Measurements from ENCODE around the gene KIF6.
"Not testable (repeated sequence)": the region's sequence is repeated elsewhere in the genome, so short reads cannot be mapped to it uniquely, and the experiment has no call there.

Gene KIF6

GRCh38 chr6:39488255-39488879 is 236.8 kb downstream of the KIF6 start:
- H3K4me1 ChIP-seq (ENCODE audit: control insufficient read depth, insufficient read depth, low read length): no peaks in the 10 kb centered on the region
- H3K36me3 ChIP-seq (ENCODE audit: insufficient read depth, low read length): no peaks in the 10 kb centered on the region
- H3K9me3 ChIP-seq (replicated peaks; ENCODE audit: low read length): no peaks in the 10 kb centered on the region
- H3K27me3 ChIP-seq (ENCODE audit: control insufficient read depth, insufficient read depth, low read length): no peaks in the 10 kb centered on the region
- no peak overlapping the region for H3K4me2 ChIP-seq (ENCODE audit: low read length)
- H3K9ac ChIP-seq (ENCODE audit: low read depth, low read length): no peak overlapping the region
- H3K4me3 ChIP-seq (ENCODE audit: low read length): no peak overlapping the region

GRCh38 chr6:39484276-39484675 is 240.9 kb downstream of the KIF6 start:
- no peaks in the 10 kb centered on the region for H3K36me3 ChIP-seq (ENCODE audit: insufficient read depth, low read length)
- H3K4me1 ChIP-seq (ENCODE audit: control insufficient read depth, insufficient read depth, low read length): no peaks in the 10 kb centered on the region
- no peaks in the 10 kb centered on the region for H3K27me3 ChIP-seq (ENCODE audit: control insufficient read depth, insufficient read depth, low read length)
- no peak overlapping the region for H3K4me3 ChIP-seq (ENCODE audit: low read length)
- H3K9ac ChIP-seq (ENCODE audit: low read depth, low read length): no peak overlapping the region
- no peak overlapping the region for H3K4me2 ChIP-seq (ENCODE audit: low read length)
- no peaks in the 10 kb centered on the region for H3K9me3 ChIP-seq (replicated peaks; ENCODE audit: low read length)

- not testable (repeated sequence) for H3K4me1 ChIP-seq (ENCODE audit: control insufficient read depth, insufficient read depth, low read length); H3K9ac ChIP-seq (ENCODE audit: low read depth, low read length); H3K4me2 ChIP-seq (ENCODE audit: low read length); H3K9me3 ChIP-seq (replicated peaks; ENCODE audit: low read length); H3K27me3 ChIP-seq (ENCODE audit: control insufficient read depth, insufficient read depth, low read length); H3K4me3 ChIP-seq (ENCODE audit: low read length); H3K36me3 ChIP-seq (ENCODE audit: insufficient read depth, low read length)
Observed at GRCh38 chr6:39479819-39480218, 245.4 kb downstream of the KIF6 start.

GRCh38 chr6:39476670-39477069 is 248.5 kb downstream of the KIF6 start:
- Histone ChIP-seq H3K36me3 (ENCODE audit: insufficient read depth, low read length) (no peaks in the 10 kb centered on the region), H3K27me3 (ENCODE audit: control insufficient read depth, insufficient read depth, low read length) (no peaks in the 10 kb centered on the region)

GRCh38 chr6:39476151-39476550 is 249.1 kb downstream of the KIF6 start:
- Histone ChIP-seq H3K4me1 (ENCODE audit: control insufficient read depth, insufficient read depth, low read length) (no peaks in the 10 kb centered on the region), H3K9ac (ENCODE audit: low read depth, low read length) (no peak overlapping the region), H3K4me3 (ENCODE audit: low read length) (no peak overlapping the region), H3K9me3 (replicated peaks; ENCODE audit: low read length) (no peaks in the 10 kb centered on the region), H3K4me2 (ENCODE audit: low read length) (no peak overlapping the region), H3K27me3 (ENCODE audit: control insufficient read depth, insufficient read depth, low read length) (no peaks in the 10 kb centered on the region), H3K36me3 (ENCODE audit: insufficient read depth, low read length) (no peaks in the 10 kb centered on the region)

More at GRCh38 chr6:39476670-39477069, 248.5 kb downstream of the KIF6 start:
- no peak overlapping the region for H3K4me2 ChIP-seq (ENCODE audit: low read length)
- H3K9ac ChIP-seq (ENCODE audit: low read depth, low read length): no peak overlapping the region
- no peaks in the 10 kb centered on the region for H3K9me3 ChIP-seq (replicated peaks; ENCODE audit: low read length)
- H3K4me3 ChIP-seq (ENCODE audit: low read length): no peak overlapping the region
- H3K4me1 ChIP-seq (ENCODE audit: control insufficient read depth, insufficient read depth, low read length): no peaks in the 10 kb centered on the region

- Histone ChIP-seq H3K36me3 (ENCODE audit: insufficient read depth, low read length) (no peaks in the 10 kb centered on the region), H3K4me3 (ENCODE audit: low read length) (no peak overlapping the region), H3K4me1 (ENCODE audit: control insufficient read depth, insufficient read depth, low read length) (no peaks in the 10 kb centered on the region), H3K9me3 (replicated peaks; ENCODE audit: low read length) (no peaks in the 10 kb centered on the region), H3K9ac (ENCODE audit: low read depth, low read length) (no peak overlapping the region), H3K27me3 (ENCODE audit: control insufficient read depth, insufficient read depth, low read length) (no peaks in the 10 kb centered on the region), H3K4me2 (ENCODE audit: low read length) (no peak overlapping the region)
Observed at GRCh38 chr6:39471954-39472659, 253.1 kb downstream of the KIF6 start.

- H3K36me3 ChIP-seq (ENCODE audit: insufficient read depth, low read length): no peaks in the 10 kb centered on the region
- no peaks in the 10 kb centered on the region for H3K9me3 ChIP-seq (replicated peaks; ENCODE audit: low read length)
- no peak overlapping the region for H3K4me2 ChIP-seq (ENCODE audit: low read length)
- H3K4me3 ChIP-seq (ENCODE audit: low read length): no peak overlapping the region
- H3K27me3 ChIP-seq (ENCODE audit: control insufficient read depth, insufficient read depth, low read length): no peaks in the 10 kb centered on the region
- no peaks in the 10 kb centered on the region for H3K4me1 ChIP-seq (ENCODE audit: control insufficient read depth, insufficient read depth, low read length)
- no peak overlapping the region for H3K9ac ChIP-seq (ENCODE audit: low read depth, low read length)
Observed at GRCh38 chr6:39470506-39470905, 254.7 kb downstream of the KIF6 start.

- Histone ChIP-seq H3K4me1 (ENCODE audit: control insufficient read depth, insufficient read depth, low read length) (no peaks in the 10 kb centered on the region), H3K4me2 (ENCODE audit: low read length) (no peak overlapping the region), H3K9ac (ENCODE audit: low read depth, low read length) (no peak overlapping the region), H3K27me3 (ENCODE audit: control insufficient read depth, insufficient read depth, low read length) (no peaks in the 10 kb centered on the region), H3K9me3 (replicated peaks; ENCODE audit: low read length) (no peaks in the 10 kb centered on the region), H3K4me3 (ENCODE audit: low read length) (no peak overlapping the region), H3K36me3 (ENCODE audit: insufficient read depth, low read length) (no peaks in the 10 kb centered on the region)
Observed at GRCh38 chr6:39468385-39468784, 256.8 kb downstream of the KIF6 start.

GRCh38 chr6:39466631-39467030 is 258.6 kb downstream of the KIF6 start:
- no peak overlapping the region for H3K4me3 ChIP-seq (ENCODE audit: low read length)
- H3K9me3 ChIP-seq (replicated peaks; ENCODE audit: low read length): no peaks in the 10 kb centered on the region
- H3K9ac ChIP-seq (ENCODE audit: low read depth, low read length): no peak overlapping the region
- no peaks in the 10 kb centered on the region for H3K27me3 ChIP-seq (ENCODE audit: control insufficient read depth, insufficient read depth, low read length)
- no peaks in the 10 kb centered on the region for H3K4me1 ChIP-seq (ENCODE audit: control insufficient read depth, insufficient read depth, low read length)
- H3K4me2 ChIP-seq (ENCODE audit: low read length): no peak overlapping the region
- H3K36me3 ChIP-seq (ENCODE audit: insufficient read depth, low read length): no peaks in the 10 kb centered on the region

GRCh38 chr6:39465539-39465938 is 259.7 kb downstream of the KIF6 start:
- no peak overlapping the region for H3K4me3 ChIP-seq (ENCODE audit: low read length)
- no peaks in the 10 kb centered on the region for H3K27me3 ChIP-seq (ENCODE audit: control insufficient read depth, insufficient read depth, low read length)
- no peak overlapping the region for H3K9ac ChIP-seq (ENCODE audit: low read depth, low read length)
- no peaks in the 10 kb centered on the region for H3K9me3 ChIP-seq (replicated peaks; ENCODE audit: low read length)
- no peak overlapping the region for H3K4me2 ChIP-seq (ENCODE audit: low read length)
- H3K36me3 ChIP-seq (ENCODE audit: insufficient read depth, low read length): no peaks in the 10 kb centered on the region
- no peaks in the 10 kb centered on the region for H3K4me1 ChIP-seq (ENCODE audit: control insufficient read depth, insufficient read depth, low read length)

- no peak overlapping the region for H3K4me2 ChIP-seq (ENCODE audit: low read length)
- H3K9ac ChIP-seq (ENCODE audit: low read depth, low read length): no peak overlapping the region
- no peaks in the 10 kb centered on the region for H3K27me3 ChIP-seq (ENCODE audit: control insufficient read depth, insufficient read depth, low read length)
- H3K9me3 ChIP-seq (replicated peaks; ENCODE audit: low read length): no peaks in the 10 kb centered on the region
- no peaks in the 10 kb centered on the region for H3K36me3 ChIP-seq (ENCODE audit: insufficient read depth, low read length)
- H3K4me1 ChIP-seq (ENCODE audit: control insufficient read depth, insufficient read depth, low read length): no peaks in the 10 kb centered on the region
- H3K4me3 ChIP-seq (ENCODE audit: low read length): no peak overlapping the region
Observed at GRCh38 chr6:39464067-39464466, 261.1 kb downstream of the KIF6 start.

- no peaks in the 10 kb centered on the region for H3K36me3 ChIP-seq (ENCODE audit: insufficient read depth, low read length)
- H3K27me3 ChIP-seq (ENCODE audit: control insufficient read depth, insufficient read depth, low read length): no peaks in the 10 kb centered on the region
- H3K4me1 ChIP-seq (ENCODE audit: control insufficient read depth, insufficient read depth, low read length): peaks cover 18% of the 10 kb centered on the region
Observed at GRCh38 chr6:39453956-39454524, 271.2 kb downstream of the KIF6 start.

More at GRCh38 chr6:39453956-39454524, 271.2 kb downstream of the KIF6 start:
- Histone ChIP-seq H3K4me2 (ENCODE audit: low read length) (no peak overlapping the region), H3K4me3 (ENCODE audit: low read length) (no peak overlapping the region), H3K9ac (ENCODE audit: low read depth, low read length) (no peak overlapping the region), H3K9me3 (replicated peaks; ENCODE audit: low read length) (no peaks in the 10 kb centered on the region)
